Activated gamma-delta T cell treated with anti-CD3 and anti-CD28 coated beads, Interleukin-2, amount 50 U/mL, for 16 hours (primary cell): ENCODE measurements around the gene KSR1.
"Not testable (repeated sequence)": the region's sequence is repeated elsewhere in the genome, so short reads cannot be mapped to it uniquely, and the experiment has no call there.

Source experiments
- DNase-seq: peaks from one replicate; pipeline ENCODE4 v3.0.0-alpha.2; 2020; ENCODE audit warnings: low read depth

The KSR1 gene

GRCh38 chr17:27426471-27426870 lies 29.8 kb upstream of the KSR1 start:
- DNase-seq, result not testable (repeated sequence)

- DNase-seq, result not testable (repeated sequence)
Measured at GRCh38 chr17:27427166-27427862, 28.9 kb upstream of the KSR1 start.

- DNase-seq, result no peak
Measured at GRCh38 chr17:27428781-27429505, 27.3 kb upstream of the KSR1 start.

- DNase-seq, result no peak
Measured at GRCh38 chr17:27429666-27430382, 26.4 kb upstream of the KSR1 start.

GRCh38 chr17:27430383-27430840 lies 25.8 kb upstream of the KSR1 start:
- no peak for DNase-seq

GRCh38 chr17:27430882-27431491 lies 25.3 kb upstream of the KSR1 start:
- no peak for DNase-seq

- no peak for DNase-seq
Measured at GRCh38 chr17:27433521-27433920, 22.7 kb upstream of the KSR1 start.

- not testable (repeated sequence) for DNase-seq
Measured at GRCh38 chr17:27435431-27436070, 20.7 kb upstream of the KSR1 start.

- no peak for DNase-seq
Measured at GRCh38 chr17:27438348-27438998, 17.8 kb upstream of the KSR1 start.

GRCh38 chr17:27439342-27439741 lies 16.9 kb upstream of the KSR1 start:
- DNase-seq, result no peak

- DNase-seq, result no peak
Measured at GRCh38 chr17:27442702-27443101, 13.5 kb upstream of the KSR1 start.

- DNase-seq, result no peak
Measured at GRCh38 chr17:27443491-27443890, 12.8 kb upstream of the KSR1 start.

GRCh38 chr17:27445971-27446370 lies 10.3 kb upstream of the KSR1 start:
- DNase-seq, result no peak

GRCh38 chr17:27446569-27447301 lies 9.5 kb upstream of the KSR1 start:
- no peak for DNase-seq

GRCh38 chr17:27448534-27448933 lies 7.7 kb upstream of the KSR1 start:
- DNase-seq, result not testable (repeated sequence)

GRCh38 chr17:27449541-27449940 lies 6.7 kb upstream of the KSR1 start:
- no peak for DNase-seq

- DNase-seq, result no peak
Measured at GRCh38 chr17:27449988-27450387, 6.3 kb upstream of the KSR1 start.

- no peak for DNase-seq
Measured at GRCh38 chr17:27450416-27450815, 5.8 kb upstream of the KSR1 start.

- no peak for DNase-seq
Measured at GRCh38 chr17:27451906-27452305, 4.3 kb upstream of the KSR1 start.

- no peak for DNase-seq
Measured at GRCh38 chr17:27452828-27453227, 3.4 kb upstream of the KSR1 start.

- DNase-seq, result no peak
Measured at GRCh38 chr17:27453471-27453870, 2.8 kb upstream of the KSR1 start.
